Spleen (tissue), 11 donors: Measurements from ENCODE around the gene PRR7. TPM values are rescaled to one million over a fixed set of nuclear protein-coding genes. Genes with fewer than 3 reads are reported as not detected.

ENCODE experiments used
- DNase-seq: peaks from one replicate; pipeline ENCODE4 v3.0.0-alpha.2; 2020
- H3K27ac ChIP-seq, 8 donors: fragments of 200-600 bp; sonication (generic) in 7 of 8; 1 replicate in 4 of 8; 2 replicates in 4 of 8; pipeline versions ENCODE4 v1.5.0 to v1.8.0; 2016 to 2021; ENCODE audit warnings: inconsistent platforms in 4 of 8, mild to moderate bottlenecking in 4 of 8, moderate library complexity in 1 of 8
- H3K27me3 ChIP-seq, 7 donors: fragments of 200-600 bp; sonication (generic) in 6 of 7; replicated peaks in 1 of 7; 1 replicate in 4 of 7; 2 replicates in 3 of 7; pipeline versions ENCODE4 v1.5.0 to v1.8.0; 2016 to 2021; ENCODE audit warnings: inconsistent platforms in 3 of 7, mild to moderate bottlenecking in 1 of 7
- H3K36me3 ChIP-seq, 6 donors: fragments of 200-600 bp; sonication (generic) in 5 of 6; 1 replicate in 4 of 6; 2 replicates in 2 of 6; pipeline versions ENCODE4 v1.5.0 to v1.8.0; 2016 to 2021; ENCODE audit warnings: inconsistent platforms in 2 of 6
- H3K4me1 ChIP-seq, 6 donors: fragments of 200-600 bp; sonication (generic) in 5 of 6; 1 replicate in 3 of 6; 2 replicates in 3 of 6; pipeline versions ENCODE4 v1.5.0 to v1.8.0; 2016 to 2021; ENCODE audit warnings: inconsistent platforms in 3 of 6
- H3K4me3 ChIP-seq, 8 donors: fragments of 200-600 bp; sonication (generic) in 7 of 8; 1 replicate in 4 of 8; 2 replicates in 4 of 8; pipeline versions ENCODE4 v1.5.0 to v1.8.0; 2016 to 2021; ENCODE audit warnings: inconsistent platforms in 4 of 8, mild to moderate bottlenecking in 4 of 8, moderate library complexity in 2 of 8
- H3K9me3 ChIP-seq, 8 donors: fragments of 200-600 bp; sonication (generic) in 7 of 8; 1 replicate in 4 of 8; 2 replicates in 4 of 8; pipeline versions ENCODE4 v1.5.0 to v1.8.0; 2016 to 2021; ENCODE audit warnings: inconsistent platforms in 4 of 8
- POLR2A ChIP-seq, 3 donors: fragments of 450-650 bp; IDR thresholded peaks; one replicate each; pipeline ENCODE4 v1.5.1; 2017; ENCODE audit warnings: antibody characterized with exemption in 3 of 3, mild to moderate bottlenecking in 1 of 3
- POLR2AphosphoS5 ChIP-seq, 3 donors: sonication (generic); formaldehyde crosslinking; IDR thresholded peaks; one replicate each; pipeline ENCODE4 v1.5.1; 2017; ENCODE audit warnings: antibody characterized with exemption in 3 of 3
- WGBS, 5 donors: extraction: QIAGEN DNeasy Blood & Tissue Kit in 3 of 5; methylation state at CpG; one replicate each; pipeline versions ENCODE4 v1.1.5 to v1.1.7; 2013 to 2018; 5-methylcytosine and 5-hydroxymethylcytosine counted together
- intact Hi-C: fragments of 100-400 bp; cut with DNase I; formaldehyde crosslinking; loops from one replicate; pipeline ENCODE4 v1.15.0; 2023; ENCODE audit warnings: low total_unique reads
- polyA plus RNA-seq, 3 donors: library from polyadenylated mRNA; stranded (reverse); fragments of 200-250 nt; gene quantifications; one replicate each; pipeline ENCODE4 v1.2.1, GENCODE V29; 2013
- total RNA-seq, 7 donors: library from RNA; depleted of rRNA in 3 of 7; stranded (reverse); fragments of >200 nt in 3 of 7; fragmentation: NEBNext Ultra II Directional in 4 of 7; extraction: Animal tissue kit (Norgen Biotek cat#: 25700) in 4 of 7; gene quantifications; one replicate each; pipeline versions ENCODE4 v1.1.0 to v1.2.1, GENCODE V29; 2016 to 2021
- TF ChIP-seq, protein P1 (sequence below), 11 experiments: fragments of 200-600 bp in 7 of 11; fragments of 450-650 bp in 4 of 11; sonication (generic) in 4 of 11; IDR thresholded peaks in 8 of 11; conservative IDR thresholded peaks in 3 of 11; 1 replicate in 7 of 11; 2 replicates in 4 of 11; pipeline versions ENCODE4 v1.4.0 to v1.8.0; 2016 to 2021; ENCODE audit warnings: antibody characterized with exemption in 11 of 11, inconsistent platforms in 4 of 11, mild to moderate bottlenecking in 1 of 11
- donor health status: healthy with polysubstance abuse.
- donor health status: DM: no; HTN: no; CAD: no; lungs with moderate emphysema.
- donor health status: DM: no; HTN: no; CAD: no.
- donor health status: Bipolar disorder and iron deficiency.
- donor health status: healthy.
- donor health status: DM: no; HTN: no; CAD: no.
- donor health status: DM: yes; HTN: yes; CAD: no.

Gene PRR7
- total and polyA plus RNA-seq, 10 donors: 1.7 to 5.7 (median 4.6) TPM; not detected in 1

- no peaks in the 10 kb centered on the region for H3K27me3 ChIP-seq
- no peak for DNase-seq
- H3K27ac ChIP-seq: peak overlapping the region; percentile 95 to 99 (median 98)
- no peaks in the 10 kb centered on the region for H3K9me3 ChIP-seq
- WGBS, 5 donors: 41 to 45% (median 42%) methylated on average over 13 of the region's 13 CpGs
- TF ChIP-seq, protein P1, sequence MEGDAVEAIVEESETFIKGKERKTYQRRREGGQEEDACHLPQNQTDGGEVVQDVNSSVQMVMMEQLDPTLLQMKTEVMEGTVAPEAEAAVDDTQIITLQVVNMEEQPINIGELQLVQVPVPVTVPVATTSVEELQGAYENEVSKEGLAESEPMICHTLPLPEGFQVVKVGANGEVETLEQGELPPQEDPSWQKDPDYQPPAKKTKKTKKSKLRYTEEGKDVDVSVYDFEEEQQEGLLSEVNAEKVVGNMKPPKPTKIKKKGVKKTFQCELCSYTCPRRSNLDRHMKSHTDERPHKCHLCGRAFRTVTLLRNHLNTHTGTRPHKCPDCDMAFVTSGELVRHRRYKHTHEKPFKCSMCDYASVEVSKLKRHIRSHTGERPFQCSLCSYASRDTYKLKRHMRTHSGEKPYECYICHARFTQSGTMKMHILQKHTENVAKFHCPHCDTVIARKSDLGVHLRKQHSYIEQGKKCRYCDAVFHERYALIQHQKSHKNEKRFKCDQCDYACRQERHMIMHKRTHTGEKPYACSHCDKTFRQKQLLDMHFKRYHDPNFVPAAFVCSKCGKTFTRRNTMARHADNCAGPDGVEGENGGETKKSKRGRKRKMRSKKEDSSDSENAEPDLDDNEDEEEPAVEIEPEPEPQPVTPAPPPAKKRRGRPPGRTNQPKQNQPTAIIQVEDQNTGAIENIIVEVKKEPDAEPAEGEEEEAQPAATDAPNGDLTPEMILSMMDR (IDR thresholded peaks at IDR 0.05 in 8 of 11, conservative IDR thresholded peaks at IDR 0.05 in 3 of 11): no peak
- TF ChIP-seq POLR2A (IDR thresholded peaks at IDR 0.05) (no peak), POLR2AphosphoS5 (IDR thresholded peaks at IDR 0.05) (no peak)
- peak overlapping the region; percentile 34 to 88 (median 54) for H3K4me3 ChIP-seq
- intact Hi-C loops: no loop called here
- peaks cover 0 to 8% (median 4%) of the 10 kb centered on the region in 6 donors for H3K36me3 ChIP-seq
- peaks cover 34 to 49% (median 43%) of the 10 kb centered on the region in 6 donors for H3K4me1 ChIP-seq
Measured at GRCh38 chr5:177425196-177425800, 21.3 kb upstream of the PRR7 start.

- Histone ChIP-seq H3K4me1 (peaks cover 41 to 56% (median 50%) of the 10 kb centered on the region in 6 donors), H3K27ac (peak overlapping the region; percentile 95 to 99 (median 98)), H3K9me3 (no peaks in the 10 kb centered on the region), H3K27me3 (no peaks in the 10 kb centered on the region), H3K4me3 (peak overlapping the region; percentile 34 to 88 (median 54)), H3K36me3 (peaks cover 0 to 15% (median 10%) of the 10 kb centered on the region in 6 donors)
- DNase-seq: peak; percentile 99
- intact Hi-C loops: no loop called here
- 0% methylated on average over 28 to 52 of the region's 52 CpGs for WGBS, 5 donors
- TF ChIP-seq, protein P1 (IDR thresholded peaks at IDR 0.05 in 8 of 11, conservative IDR thresholded peaks at IDR 0.05 in 3 of 11): no peak
- peak; percentile 94 to 95 (median 95) for TF ChIP-seq POLR2AphosphoS5 (IDR thresholded peaks at IDR 0.05)
- TF ChIP-seq POLR2A (IDR thresholded peaks at IDR 0.05): peak in 2 of 3 donors; percentile 44 to 81
Measured at GRCh38 chr5:177425801-177426565, 20.6 kb upstream of the PRR7 start.

- Histone ChIP-seq H3K4me1 (peaks cover 48 to 63% (median 57%) of the 10 kb centered on the region in 6 donors), H3K4me3 (peak within 1 kb of the TSS; percentile 58 to 90 (median 78)), H3K36me3 (peaks cover 0 to 22% (median 11%) of the 10 kb centered on the region in 6 donors), H3K27me3 (no peaks in the 10 kb centered on the region), H3K27ac (peak within 1 kb of the TSS; percentile 96 to 99 (median 98)), H3K9me3 (no peaks in the 10 kb centered on the region)
- WGBS, 5 donors: 0% methylated on average over 34 to 82 of the region's 82 CpGs
- intact Hi-C loops: no loop called here
- TF ChIP-seq, protein P1 (IDR thresholded peaks at IDR 0.05 in 8 of 11, conservative IDR thresholded peaks at IDR 0.05 in 3 of 11): peak in 2 of 11 experiments; percentile 3 to 15
- TF ChIP-seq POLR2AphosphoS5 (IDR thresholded peaks at IDR 0.05): peak; percentile 70 to 89 (median 78)
- peak in 1 of 3 donors; percentile 89 for TF ChIP-seq POLR2A (IDR thresholded peaks at IDR 0.05)
- DNase-seq: peak; percentile 96
Measured at GRCh38 chr5:177426566-177427210, 19.9 kb upstream of the PRR7 start, which contains the start of gene GRK6. GRK6 (plus strand) TSS chr5:177426676; CDS start chr5:177426846, 170 bp downstream.
